ENCODE measurements around the gene ELMO1.

DNA sequence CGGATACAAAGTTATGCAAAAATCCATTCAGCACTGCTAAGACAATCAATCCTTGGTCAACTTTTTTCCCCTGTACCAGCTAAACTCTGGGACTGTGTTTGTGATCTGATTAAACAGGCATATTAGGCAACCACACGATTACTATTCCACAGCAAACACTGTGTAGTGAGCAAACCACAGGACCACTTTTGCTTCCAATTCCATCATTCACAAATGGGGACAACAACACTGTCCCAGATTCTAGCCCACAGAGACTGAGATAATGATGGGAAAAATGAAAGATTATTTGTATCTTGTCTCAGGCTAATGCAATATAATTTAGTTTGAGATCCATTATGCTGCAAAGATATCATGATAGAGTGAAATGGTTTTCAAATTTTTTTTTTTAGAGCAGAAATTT is 560.7 kb downstream of the ELMO1 start:
- TF ChIP-seq, protein P1, sequence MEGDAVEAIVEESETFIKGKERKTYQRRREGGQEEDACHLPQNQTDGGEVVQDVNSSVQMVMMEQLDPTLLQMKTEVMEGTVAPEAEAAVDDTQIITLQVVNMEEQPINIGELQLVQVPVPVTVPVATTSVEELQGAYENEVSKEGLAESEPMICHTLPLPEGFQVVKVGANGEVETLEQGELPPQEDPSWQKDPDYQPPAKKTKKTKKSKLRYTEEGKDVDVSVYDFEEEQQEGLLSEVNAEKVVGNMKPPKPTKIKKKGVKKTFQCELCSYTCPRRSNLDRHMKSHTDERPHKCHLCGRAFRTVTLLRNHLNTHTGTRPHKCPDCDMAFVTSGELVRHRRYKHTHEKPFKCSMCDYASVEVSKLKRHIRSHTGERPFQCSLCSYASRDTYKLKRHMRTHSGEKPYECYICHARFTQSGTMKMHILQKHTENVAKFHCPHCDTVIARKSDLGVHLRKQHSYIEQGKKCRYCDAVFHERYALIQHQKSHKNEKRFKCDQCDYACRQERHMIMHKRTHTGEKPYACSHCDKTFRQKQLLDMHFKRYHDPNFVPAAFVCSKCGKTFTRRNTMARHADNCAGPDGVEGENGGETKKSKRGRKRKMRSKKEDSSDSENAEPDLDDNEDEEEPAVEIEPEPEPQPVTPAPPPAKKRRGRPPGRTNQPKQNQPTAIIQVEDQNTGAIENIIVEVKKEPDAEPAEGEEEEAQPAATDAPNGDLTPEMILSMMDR (IDR thresholded peaks at IDR 0.05; ENCODE audit: low read depth, low read length): no peak
- TF ChIP-seq POLR2A (IDR thresholded peaks at IDR 0.05; ENCODE audit: extremely low read depth, insufficient read length) (no peak), MAX (IDR thresholded peaks at IDR 0.05; ENCODE audit: low read depth, low read length) (no peak)

All from NB4 (cell line).